Peyer's patch (tissue), 4 donors: ENCODE data around the gene KLRB1. TPM values are rescaled to one million over a fixed set of nuclear protein-coding genes. Genes with fewer than 3 reads are reported as not detected.

Source experiments
- DNase-seq, 3 donors: peaks; one replicate each; pipeline ENCODE4 v3.0.0-alpha.2; 2017 to 2019
- H3K27ac ChIP-seq, 4 donors: fragments of 200-600 bp; sonication (generic); one replicate each; pipeline ENCODE4 v1.5.1; 2016 to 2019
- H3K27me3 ChIP-seq, 2 donors: fragments of 200-600 bp; sonication (generic); one replicate each; pipeline ENCODE4 v1.5.1; 2019
- H3K36me3 ChIP-seq, 3 donors: fragments of 200-600 bp; sonication (generic); one replicate each; pipeline ENCODE4 v1.5.1; 2016 to 2019
- H3K4me1 ChIP-seq, 4 donors: fragments of 200-600 bp; sonication (generic); one replicate each; pipeline ENCODE4 v1.5.1; 2016 to 2019
- H3K4me3 ChIP-seq, 4 donors: fragments of 200-600 bp; sonication (generic); 1 replicate in 3 of 4; 2 replicates in 1 of 4; pipeline ENCODE4 v1.5.1; 2016 to 2019; ENCODE audit warnings: mild to moderate bottlenecking in 1 of 4
- H3K9me3 ChIP-seq, 4 donors: fragments of 200-600 bp; sonication (generic); one replicate each; pipeline ENCODE4 v1.5.1; 2016 to 2019; ENCODE audit warnings: mild to moderate bottlenecking in 1 of 4
- POLR2A ChIP-seq, 2 donors: fragments of 450-650 bp; IDR thresholded peaks; one replicate each; pipeline ENCODE4 v1.5.1; 2017; ENCODE audit warnings: antibody characterized with exemption in 2 of 2, mild to moderate bottlenecking in 2 of 2, moderate library complexity in 2 of 2
- total RNA-seq, 4 donors: library from RNA; depleted of rRNA; stranded (reverse); fragments of >200 nt; gene quantifications; one replicate each; pipeline ENCODE4 v1.1.0, GENCODE V29; 2016
- TF ChIP-seq, protein P1 (sequence below), 6 experiments: fragments of 450-650 bp in 4 of 6; fragments of 200-600 bp in 2 of 6; sonication (generic) in 1 of 6; IDR thresholded peaks; one replicate each; pipeline ENCODE4 v1.5.1; 2017 to 2019; ENCODE audit warnings: antibody characterized with exemption in 6 of 6, mild to moderate bottlenecking in 3 of 6, moderate library complexity in 1 of 6

The KLRB1 gene
- total RNA-seq, 4 donors from 2014 or later: 1.1 to 6.3 (median 3.9) TPM; not detected in 1

- TF ChIP-seq POLR2A (IDR thresholded peaks at IDR 0.05): no peak
- TF ChIP-seq, protein P1, sequence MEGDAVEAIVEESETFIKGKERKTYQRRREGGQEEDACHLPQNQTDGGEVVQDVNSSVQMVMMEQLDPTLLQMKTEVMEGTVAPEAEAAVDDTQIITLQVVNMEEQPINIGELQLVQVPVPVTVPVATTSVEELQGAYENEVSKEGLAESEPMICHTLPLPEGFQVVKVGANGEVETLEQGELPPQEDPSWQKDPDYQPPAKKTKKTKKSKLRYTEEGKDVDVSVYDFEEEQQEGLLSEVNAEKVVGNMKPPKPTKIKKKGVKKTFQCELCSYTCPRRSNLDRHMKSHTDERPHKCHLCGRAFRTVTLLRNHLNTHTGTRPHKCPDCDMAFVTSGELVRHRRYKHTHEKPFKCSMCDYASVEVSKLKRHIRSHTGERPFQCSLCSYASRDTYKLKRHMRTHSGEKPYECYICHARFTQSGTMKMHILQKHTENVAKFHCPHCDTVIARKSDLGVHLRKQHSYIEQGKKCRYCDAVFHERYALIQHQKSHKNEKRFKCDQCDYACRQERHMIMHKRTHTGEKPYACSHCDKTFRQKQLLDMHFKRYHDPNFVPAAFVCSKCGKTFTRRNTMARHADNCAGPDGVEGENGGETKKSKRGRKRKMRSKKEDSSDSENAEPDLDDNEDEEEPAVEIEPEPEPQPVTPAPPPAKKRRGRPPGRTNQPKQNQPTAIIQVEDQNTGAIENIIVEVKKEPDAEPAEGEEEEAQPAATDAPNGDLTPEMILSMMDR (IDR thresholded peaks at IDR 0.05): no peak
- DNase-seq: no peak
- H3K9me3 ChIP-seq: peaks cover 0 to 5% (median 0%) of the 10 kb centered on the region in 4 donors
- H3K4me3 ChIP-seq: no peak overlapping the region
- H3K27me3 ChIP-seq: no peaks in the 10 kb centered on the region
- no peaks in the 10 kb centered on the region for H3K36me3 ChIP-seq
- no peak overlapping the region for H3K27ac ChIP-seq
- H3K4me1 ChIP-seq: peaks cover 0 to 3% (median 0%) of the 10 kb centered on the region in 4 donors
Measured at GRCh38 chr12:9640024-9640423, 32.3 kb upstream of the KLRB1 start.

DNA sequence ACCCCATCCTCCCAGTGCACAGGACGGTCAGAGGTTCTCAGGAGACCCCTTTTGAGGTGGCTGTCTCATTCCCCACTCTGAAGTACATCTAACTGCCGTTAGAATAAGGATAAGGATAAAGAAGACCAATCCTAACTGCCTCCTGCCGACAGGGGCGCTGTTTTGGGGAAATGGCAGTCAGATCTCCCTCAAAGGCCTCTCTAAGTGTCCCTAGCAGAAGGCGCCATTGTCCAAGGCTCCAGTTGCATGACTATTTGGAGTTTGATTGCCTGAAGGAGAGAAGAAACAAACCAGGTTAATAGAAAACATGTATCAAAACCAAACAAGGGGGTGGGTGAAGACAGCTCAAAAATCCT lies 29.1 kb upstream of the KLRB1 start:
- TF ChIP-seq, protein P1 (IDR thresholded peaks at IDR 0.05): no peak
- TF ChIP-seq POLR2A (IDR thresholded peaks at IDR 0.05): no peak
- no peaks in the 10 kb centered on the region for H3K9me3 ChIP-seq
- no peaks in the 10 kb centered on the region for H3K27me3 ChIP-seq
- DNase-seq: no peak
- H3K27ac ChIP-seq: no peak overlapping the region
- H3K36me3 ChIP-seq: no peaks in the 10 kb centered on the region
- no peak overlapping the region for H3K4me3 ChIP-seq
- peaks cover 0 to 4% (median 0%) of the 10 kb centered on the region in 4 donors for H3K4me1 ChIP-seq

DNA sequence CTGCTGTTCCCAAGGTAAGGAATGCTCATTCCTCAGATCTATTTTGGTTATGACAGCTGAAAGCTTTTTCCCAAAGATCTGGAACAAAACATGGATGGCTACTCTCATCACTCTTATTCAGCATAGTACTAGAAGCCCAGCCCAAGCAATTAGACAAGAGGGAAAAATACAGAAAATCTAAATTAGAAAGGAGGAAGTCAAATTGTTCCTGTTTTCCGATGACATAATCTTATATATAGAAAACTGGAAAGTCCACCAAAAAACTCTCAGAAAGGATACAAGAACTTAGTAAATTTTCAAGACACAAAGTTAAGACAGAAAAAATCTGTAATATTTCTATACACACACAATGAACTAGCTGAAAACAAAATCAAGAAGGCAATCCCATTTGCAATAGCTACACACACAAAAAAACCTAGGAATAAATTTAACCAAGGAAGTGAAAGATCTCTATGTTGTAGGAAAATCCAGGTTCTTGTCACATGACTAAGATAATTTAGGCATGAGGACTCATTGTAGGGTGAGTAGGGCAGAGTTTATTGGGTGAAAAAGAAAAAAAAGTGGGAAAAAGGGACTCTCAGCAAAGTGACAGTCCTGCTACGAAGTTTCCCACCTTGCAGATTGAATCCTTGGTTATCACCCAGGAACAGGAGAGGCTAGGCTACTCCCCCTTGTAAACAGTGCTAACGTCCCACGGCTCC lies 28.6 kb upstream of the KLRB1 start:
- Histone ChIP-seq H3K4me1 (peaks cover 0 to 4% (median 0%) of the 10 kb centered on the region in 4 donors), H3K27ac (no peak overlapping the region), H3K36me3 (no peaks in the 10 kb centered on the region), H3K4me3 (no peak overlapping the region), H3K27me3 (no peaks in the 10 kb centered on the region), H3K9me3 (no peaks in the 10 kb centered on the region)
- TF ChIP-seq, protein P1 (IDR thresholded peaks at IDR 0.05): no peak
- TF ChIP-seq POLR2A (IDR thresholded peaks at IDR 0.05): no peak
- DNase-seq: no peak

DNA sequence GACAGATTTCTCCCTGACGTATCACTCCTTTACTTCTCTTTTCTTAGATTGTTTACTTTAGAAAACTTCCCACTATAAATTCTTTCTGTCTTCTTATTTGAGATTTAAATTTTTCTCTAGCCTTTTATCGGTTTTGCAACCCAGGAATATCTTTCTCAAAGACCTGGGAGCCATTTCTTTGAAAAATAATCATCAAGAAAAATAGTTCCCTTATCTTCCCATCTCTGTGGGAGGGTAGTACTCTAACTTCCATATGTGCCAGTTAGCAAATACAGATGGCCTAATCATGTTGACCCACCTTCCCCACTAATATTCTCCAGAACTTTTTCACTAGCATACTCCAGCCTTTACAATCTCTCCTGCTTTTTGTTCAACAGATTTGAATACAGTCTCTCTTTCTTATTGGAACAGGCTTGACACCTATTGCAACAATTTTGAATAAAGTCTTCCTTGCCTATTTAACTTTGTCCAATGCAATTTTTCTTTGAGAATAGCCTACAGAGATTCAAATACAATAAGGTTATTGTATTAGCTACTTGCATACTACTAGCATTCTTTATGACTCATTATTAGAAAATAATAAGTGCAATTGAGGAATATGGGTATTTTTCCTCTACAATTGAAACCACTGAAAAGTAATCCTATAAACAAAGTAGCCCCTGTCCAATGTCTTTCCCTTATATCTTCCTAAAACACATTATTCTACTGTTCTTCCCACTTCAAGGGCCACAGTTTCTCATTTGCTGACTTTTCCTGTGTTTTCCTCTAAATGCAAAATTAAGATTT lies 27.4 kb upstream of the KLRB1 start:
- DNase-seq: no peak
- Histone ChIP-seq H3K36me3 (no peaks in the 10 kb centered on the region), H3K4me3 (no peak overlapping the region), H3K27ac (peak overlapping the region in 1 of 4 donors; percentile 15), H3K27me3 (no peaks in the 10 kb centered on the region), H3K4me1 (peaks cover 0 to 4% (median 0%) of the 10 kb centered on the region in 4 donors), H3K9me3 (no peaks in the 10 kb centered on the region)
- TF ChIP-seq POLR2A (IDR thresholded peaks at IDR 0.05): no peak
- TF ChIP-seq, protein P1 (IDR thresholded peaks at IDR 0.05): no peak

DNA sequence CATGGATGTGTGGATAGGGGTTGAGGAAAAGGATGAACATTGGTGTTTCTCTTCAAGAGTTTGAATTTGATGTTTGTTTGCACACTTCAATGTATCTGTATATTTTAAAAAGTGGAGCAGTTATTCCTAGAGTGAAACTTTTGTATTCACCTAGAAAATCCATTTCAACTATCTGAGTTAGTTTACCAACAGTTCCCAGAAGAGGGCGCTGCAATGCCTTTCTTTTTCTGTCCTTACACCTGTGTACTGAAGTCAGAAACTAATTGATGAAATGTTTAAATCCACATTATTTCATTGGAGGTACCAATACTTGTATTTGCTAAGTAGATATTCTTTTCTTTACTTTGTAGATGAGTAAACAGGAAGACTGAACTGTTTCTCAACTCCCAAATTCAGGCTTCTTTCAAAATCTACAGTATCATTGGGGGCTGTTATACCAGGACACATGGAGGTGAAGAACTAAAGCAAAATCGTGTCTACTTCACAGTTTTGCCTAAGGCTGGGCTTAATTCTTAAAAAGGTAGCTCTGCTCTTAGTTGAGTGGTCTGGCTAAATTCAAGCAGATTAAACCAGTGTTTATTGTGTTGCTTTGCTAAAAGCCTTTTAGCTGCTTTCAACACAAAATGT lies 26.6 kb upstream of the KLRB1 start:
- H3K27ac ChIP-seq: peak overlapping the region in 1 of 4 donors; percentile 15
- no peak overlapping the region for H3K4me3 ChIP-seq
- no peaks in the 10 kb centered on the region for H3K36me3 ChIP-seq
- no peaks in the 10 kb centered on the region for H3K27me3 ChIP-seq
- DNase-seq: peak in 2 of 3 donors; percentile 85 to 93
- H3K4me1 ChIP-seq: peaks cover 0 to 4% (median 0%) of the 10 kb centered on the region in 4 donors
- no peaks in the 10 kb centered on the region for H3K9me3 ChIP-seq
- TF ChIP-seq, protein P1 (IDR thresholded peaks at IDR 0.05): peak; percentile 47 to 91 (median 80)
- no peak for TF ChIP-seq POLR2A (IDR thresholded peaks at IDR 0.05)
